Measurements from ENCODE around the gene MAPK1. TPM values are rescaled to one million over a fixed set of nuclear protein-coding genes. Genes with fewer than 3 reads are reported as not detected.

MAPK1 gene
- total RNA-seq, 1 donor from 2014 or later, result 81.8 TPM

- DNase-seq (ENCODE audit: extremely low read depth, low read depth, low spot score), result no peak
Measured at GRCh38 chr22:21709688-21710087, 157.8 kb downstream of the MAPK1 start.

GRCh38 chr22:21708960-21709359, 158.5 kb downstream of the MAPK1 start:
- no peak for DNase-seq (ENCODE audit: extremely low read depth, low read depth, low spot score)

- no peak for DNase-seq (ENCODE audit: extremely low read depth, low read depth, low spot score)
Measured at GRCh38 chr22:21707677-21708076, 159.8 kb downstream of the MAPK1 start.

Other genes with a start within 250 kb of the MAPK1 start
- 46.8 and 47.4 TPM in 2 replicates for gene YDJC, start 237.6 kb downstream of the MAPK1 start, total RNA-seq
- gene CCDC116, start 234.9 kb downstream of the MAPK1 start, total RNA-seq, result 0.35 TPM in 1 of 2 replicates, not detected in the other
- gene SDF2L1, start 225.3 kb downstream of the MAPK1 start, total RNA-seq, result 54.7 and 56.6 TPM in 2 replicates
- 29.2 and 44.7 TPM in 2 replicates for gene PPIL2, start 201.6 kb downstream of the MAPK1 start, total RNA-seq
- 5.0 and 8.7 TPM in 2 replicates for gene YPEL1, start 131.9 kb downstream of the MAPK1 start, total RNA-seq
- gene PPM1F, start 85.2 kb upstream of the MAPK1 start, total RNA-seq, result 202 and 208 TPM in 2 replicates
- 36.9 and 63.0 TPM in 2 replicates for gene TOP3B, start 115.1 kb upstream of the MAPK1 start, total RNA-seq

Measured in glomerular endothelial cell (primary cell).